NCI-H128 (cell line): ENCODE measurements around the gene ATP6AP1.

Experiments used
- DNase-seq: peaks from one replicate; lab custom pipeline; 2025; ENCODE audit not compliant: unreplicated experiment; lab: John Stamatoyannopoulos, UW

ATP6AP1 gene

DNA sequence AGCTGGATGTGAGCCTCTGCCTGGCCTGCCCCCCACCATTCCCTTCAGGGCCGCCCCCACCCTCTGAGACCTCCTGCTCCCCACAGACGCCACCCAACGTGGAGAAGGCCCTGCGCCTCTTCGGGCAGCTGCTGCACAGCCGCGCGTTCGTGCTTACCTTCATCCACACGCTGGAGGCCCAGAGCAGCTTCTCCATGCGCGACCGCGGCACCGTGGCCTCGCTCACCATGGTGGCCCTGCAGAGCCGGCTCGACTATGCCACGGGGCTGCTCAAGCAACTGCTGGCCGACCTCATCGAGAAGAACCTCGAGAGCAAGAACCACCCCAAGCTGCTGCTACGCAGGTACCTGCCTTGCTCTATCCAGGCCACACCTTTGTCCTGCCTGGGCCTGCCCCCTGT is 39.7 kb downstream of the ATP6AP1 start:
- no peak for DNase-seq

DNA sequence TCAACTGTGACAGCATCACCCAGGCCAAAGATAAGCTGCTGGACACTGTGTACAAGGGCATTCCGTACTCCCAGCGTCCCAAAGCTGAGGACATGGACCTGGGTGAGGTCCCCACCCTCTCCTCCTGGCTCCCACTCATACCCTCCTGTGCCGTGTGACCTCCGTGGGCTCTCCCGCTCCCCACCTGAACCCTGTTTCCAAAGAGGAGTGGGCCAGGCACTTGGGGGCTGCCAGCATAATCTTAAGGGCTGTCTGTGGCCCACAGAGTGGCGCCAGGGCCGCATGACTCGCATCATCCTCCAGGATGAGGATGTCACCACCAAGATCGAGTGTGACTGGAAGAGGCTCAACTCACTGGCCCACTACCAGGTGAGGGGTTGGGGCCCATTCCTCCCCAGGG is 40.6 kb downstream of the ATP6AP1 start:
- DNase-seq = no peak

DNA sequence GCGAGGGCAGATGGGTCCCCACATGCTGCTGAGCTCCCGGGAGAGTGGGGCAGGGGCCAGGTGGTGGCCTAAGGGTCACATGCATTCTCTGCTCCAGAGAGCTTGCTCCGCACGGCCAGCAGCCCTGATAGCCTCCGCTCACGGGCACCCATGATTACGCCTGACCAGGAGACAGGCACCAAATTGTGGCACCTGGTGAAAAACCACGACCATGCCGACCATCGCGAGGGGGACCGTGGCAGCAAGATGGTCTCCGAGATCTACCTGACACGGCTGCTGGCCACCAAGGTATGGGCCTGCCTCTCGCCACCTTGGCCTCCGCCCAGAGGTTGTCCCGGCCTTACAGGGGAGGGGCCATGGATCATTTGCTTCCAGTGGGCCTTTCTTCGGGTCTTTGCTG is 41.4 kb downstream of the ATP6AP1 start:
- DNase-seq = no peak

DNA sequence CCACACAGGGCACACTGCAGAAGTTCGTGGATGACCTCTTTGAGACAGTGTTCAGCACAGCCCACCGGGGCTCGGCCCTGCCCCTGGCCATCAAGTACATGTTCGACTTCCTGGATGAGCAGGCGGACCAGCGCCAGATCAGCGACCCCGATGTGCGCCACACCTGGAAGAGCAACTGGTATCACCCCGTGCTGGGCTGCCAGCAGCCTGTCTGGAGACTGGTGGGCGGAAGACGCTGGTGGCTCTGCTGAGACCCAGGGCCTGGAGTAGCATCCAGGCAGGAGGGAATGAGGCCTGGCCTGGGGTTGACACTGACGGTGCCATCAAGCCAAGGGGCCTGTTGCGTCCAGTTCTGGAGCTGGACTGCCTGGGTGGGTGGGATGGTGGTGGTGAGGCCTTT is 42.0 kb downstream of the ATP6AP1 start:
- DNase-seq = no peak

GRCh38 chrX:154470914-154471568 is 42.6 kb downstream of the ATP6AP1 start:
- DNase-seq = no peak

DNA sequence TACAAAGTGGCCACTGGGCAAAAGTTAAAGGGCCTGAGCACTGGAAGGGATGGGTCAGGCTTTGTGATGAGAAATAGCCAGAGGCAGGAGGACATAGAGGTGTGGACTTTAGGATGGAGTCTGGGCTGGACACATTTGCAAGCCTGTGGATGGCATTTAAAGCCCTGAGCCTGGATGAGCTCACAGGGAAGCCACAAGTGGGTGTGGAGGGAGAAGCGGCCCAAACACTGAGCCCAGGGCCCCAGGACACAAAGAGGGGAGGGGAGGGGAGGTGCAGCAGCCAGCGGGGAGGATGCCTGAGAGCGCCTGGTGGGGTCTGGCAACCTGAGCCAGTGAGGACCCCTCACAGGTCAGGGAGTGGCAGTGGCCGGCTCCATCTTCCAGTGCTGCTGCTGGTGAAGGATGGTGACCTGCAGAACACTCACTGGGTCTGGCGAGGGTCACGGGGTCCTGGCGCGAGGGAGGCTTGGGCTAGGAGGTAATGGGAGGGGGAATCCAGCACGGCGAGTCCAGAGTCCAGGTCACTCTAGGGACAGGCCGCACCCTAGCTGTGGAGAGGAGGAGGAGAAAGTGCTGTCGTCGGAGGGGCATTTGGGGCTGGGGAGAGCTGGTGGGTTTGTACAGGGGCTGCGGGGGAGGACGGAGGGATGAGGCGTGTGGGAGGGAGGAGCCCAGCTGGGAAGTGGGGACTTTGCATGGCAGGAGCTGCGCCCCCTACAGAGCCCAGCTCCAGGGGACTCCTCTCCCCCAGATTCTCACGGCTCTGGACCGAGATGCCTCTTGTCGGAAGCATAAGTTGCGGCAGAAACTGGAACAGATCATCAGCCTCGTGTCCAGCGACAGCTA is 43.6 kb downstream of the ATP6AP1 start:
- no peak for DNase-seq

DNA sequence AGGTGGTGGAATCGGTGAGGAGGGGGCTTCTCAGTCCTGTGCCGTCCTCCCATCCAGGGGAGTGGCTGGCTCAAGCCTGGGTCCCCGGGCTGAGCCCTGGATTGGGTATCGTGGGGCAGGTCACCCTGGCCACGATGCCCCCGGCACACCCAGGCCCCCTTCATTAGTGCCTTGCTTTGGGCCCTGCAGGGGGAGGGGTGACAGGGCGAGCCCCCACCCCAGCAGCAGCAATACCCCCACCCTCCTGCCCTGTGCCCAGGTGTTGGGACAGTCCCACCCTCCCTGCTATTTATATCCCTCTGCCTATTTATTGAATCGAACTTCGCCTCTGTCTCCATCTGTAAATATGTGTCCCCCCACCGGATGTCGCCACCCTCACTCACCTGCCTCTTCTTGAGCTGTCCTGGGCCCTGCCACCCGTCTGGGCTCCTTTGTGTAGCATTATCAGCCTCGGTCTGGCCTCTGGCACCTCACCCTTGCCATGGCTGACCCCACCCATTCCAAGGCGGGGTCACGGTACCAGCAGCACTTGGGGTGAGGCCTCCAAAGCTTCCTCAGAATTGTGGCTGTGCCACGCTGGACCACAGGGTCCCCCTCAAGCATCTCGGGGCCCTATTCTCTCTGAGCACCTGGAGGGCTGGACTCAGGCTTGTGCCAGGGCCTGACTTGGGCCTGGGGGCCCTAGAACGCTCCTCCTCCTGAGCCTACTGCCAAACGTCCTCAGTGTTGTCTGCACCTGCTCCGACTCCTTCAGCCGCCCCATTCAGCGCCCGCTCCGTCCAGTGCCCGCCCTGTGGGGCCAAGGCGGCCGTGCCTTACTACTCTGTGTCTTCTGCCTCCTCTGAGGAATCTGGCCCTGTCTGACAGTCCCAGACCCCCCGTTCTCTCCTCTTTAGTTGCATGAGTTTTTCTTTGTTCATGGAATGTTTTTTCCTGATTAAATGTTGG is 44.5 kb downstream of the ATP6AP1 start:
- no peak for DNase-seq

DNA sequence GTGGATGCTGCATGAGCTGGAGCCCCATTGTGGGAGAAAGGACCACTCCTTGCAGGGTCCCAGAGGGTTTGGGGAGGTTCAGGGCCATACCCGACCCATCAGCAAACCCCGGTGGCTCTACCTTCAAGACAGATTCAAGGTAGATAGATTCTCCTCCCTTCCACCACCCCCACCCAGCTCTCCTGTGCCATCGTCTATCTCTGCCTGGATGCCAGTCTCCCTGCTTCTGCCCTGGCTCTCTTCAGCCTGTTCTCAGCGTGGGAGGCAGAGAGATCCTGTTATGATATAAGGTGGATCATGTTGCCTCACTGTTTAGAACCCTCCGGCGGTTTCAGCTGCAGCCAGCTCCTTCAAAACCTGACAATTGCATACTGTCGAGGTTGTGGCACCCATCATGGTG is 45.2 kb downstream of the ATP6AP1 start:
- DNase-seq = no peak

- DNase-seq = no peak
These were observed 48.3 kb downstream of the ATP6AP1 start for GRCh38 chrX:154476821-154477220.

- DNase-seq = no peak
These were observed 49.5 kb downstream of the ATP6AP1 start for GRCh38 chrX:154477891-154478477.

DNA sequence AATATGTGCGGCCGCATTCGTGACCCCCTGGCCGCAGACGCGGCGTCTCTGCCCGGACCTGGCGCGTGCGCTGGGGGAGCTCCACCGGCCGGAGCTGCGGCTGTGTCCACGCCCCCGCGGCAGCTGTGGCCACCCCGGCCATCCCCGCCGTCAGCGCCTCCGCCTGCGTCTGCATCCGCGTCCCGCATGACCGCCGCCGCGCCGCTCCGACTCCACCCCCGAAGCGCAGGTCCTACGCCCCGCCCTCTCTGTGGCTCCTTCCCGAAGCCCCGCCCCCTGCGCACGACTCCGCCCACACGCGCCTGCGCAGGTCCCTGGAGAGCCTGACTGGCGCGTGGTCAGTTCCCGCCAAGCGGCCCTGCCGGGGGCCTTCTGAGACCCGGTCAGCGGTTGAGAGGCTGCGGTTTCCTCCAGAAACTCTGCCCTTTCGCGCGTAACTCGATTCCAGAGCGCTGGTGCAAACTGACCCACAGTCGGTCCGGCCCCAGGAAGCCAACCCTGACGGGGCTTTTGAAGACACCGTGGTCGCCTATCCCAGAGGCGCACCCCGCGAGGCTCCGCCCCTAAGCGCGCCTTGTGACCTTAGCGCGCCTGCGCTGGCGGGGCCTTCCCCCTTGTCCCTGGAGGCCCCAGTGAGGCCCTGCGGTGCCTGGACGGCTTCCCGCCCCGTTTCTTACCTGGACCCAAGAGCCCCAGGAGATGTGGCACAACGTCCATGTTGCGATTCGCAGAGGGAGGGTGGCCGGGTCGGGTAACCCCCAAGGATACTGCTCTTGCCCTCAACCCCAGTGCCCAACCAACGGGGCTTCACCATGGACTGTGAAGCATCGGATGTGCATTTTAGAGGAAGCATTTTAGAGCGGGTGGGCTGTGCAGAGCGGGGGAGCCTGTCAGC is 50.5 kb downstream of the ATP6AP1 start, which contains the start of gene LAGE3:
Gene LAGE3 (minus strand): TSS at position 554 of the 895 bp plus-strand sequence. CDS start 366 bp downstream, at position 188.
- peak; percentile 68 for DNase-seq

- DNase-seq = no peak
These were observed 52.7 kb downstream of the ATP6AP1 start for GRCh38 chrX:154481195-154481594.

DNA sequence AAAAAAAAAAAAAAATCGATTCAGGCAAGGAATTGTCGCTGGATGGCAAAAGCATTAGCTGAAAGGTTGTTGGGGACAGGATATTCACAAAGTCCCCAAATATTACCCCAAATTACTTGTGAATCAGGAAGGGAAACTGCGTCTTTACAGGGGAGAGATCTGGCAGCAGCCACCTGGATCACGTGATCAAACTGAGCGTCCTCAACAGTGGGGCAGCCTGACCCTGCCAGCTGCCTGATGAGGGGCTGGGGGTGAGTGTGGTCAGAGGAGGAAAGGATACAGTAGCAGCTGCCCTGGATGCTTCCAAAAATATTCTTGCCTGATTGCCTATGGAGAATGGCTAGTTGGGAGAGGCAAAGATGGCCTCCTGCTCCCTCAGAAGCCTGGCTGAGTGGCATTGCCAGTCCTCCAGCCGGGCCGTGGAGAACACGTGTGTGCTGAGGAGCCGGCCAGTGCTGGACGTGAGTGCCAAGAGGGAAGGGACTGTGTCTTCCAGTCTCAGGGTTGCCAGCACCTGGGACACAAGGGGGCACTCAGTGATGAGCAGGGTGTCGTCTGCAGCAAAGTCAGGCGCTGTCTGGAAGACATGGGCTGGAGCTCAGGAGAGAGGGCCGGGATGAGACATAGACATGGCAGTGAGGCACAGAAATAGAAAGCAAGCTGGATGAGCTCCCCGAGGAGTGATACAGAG is 53.6 kb downstream of the ATP6AP1 start:
- no peak for DNase-seq

- DNase-seq = no peak
These were observed 54.3 kb downstream of the ATP6AP1 start for GRCh38 chrX:154482786-154483185.

DNA sequence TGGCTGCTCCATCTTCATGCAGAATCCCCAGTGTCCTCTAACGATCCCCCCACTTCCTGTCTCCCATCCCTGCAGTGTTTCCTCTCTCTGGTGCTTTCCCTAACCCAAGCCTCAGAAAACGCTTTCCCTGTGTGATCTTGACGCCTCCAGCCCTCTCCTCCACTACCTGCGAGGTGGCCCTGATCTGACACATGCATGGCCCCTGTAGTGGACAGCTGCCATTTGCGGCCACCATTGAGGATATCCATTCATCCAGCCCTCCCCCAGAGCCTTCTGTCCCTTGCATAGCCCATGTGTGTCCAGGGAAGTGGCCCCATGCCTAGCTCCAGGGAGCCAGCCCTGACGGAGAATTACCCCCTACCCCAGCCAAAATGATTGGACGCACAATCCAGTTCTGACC is 54.8 kb downstream of the ATP6AP1 start:
- no peak for DNase-seq

DNA sequence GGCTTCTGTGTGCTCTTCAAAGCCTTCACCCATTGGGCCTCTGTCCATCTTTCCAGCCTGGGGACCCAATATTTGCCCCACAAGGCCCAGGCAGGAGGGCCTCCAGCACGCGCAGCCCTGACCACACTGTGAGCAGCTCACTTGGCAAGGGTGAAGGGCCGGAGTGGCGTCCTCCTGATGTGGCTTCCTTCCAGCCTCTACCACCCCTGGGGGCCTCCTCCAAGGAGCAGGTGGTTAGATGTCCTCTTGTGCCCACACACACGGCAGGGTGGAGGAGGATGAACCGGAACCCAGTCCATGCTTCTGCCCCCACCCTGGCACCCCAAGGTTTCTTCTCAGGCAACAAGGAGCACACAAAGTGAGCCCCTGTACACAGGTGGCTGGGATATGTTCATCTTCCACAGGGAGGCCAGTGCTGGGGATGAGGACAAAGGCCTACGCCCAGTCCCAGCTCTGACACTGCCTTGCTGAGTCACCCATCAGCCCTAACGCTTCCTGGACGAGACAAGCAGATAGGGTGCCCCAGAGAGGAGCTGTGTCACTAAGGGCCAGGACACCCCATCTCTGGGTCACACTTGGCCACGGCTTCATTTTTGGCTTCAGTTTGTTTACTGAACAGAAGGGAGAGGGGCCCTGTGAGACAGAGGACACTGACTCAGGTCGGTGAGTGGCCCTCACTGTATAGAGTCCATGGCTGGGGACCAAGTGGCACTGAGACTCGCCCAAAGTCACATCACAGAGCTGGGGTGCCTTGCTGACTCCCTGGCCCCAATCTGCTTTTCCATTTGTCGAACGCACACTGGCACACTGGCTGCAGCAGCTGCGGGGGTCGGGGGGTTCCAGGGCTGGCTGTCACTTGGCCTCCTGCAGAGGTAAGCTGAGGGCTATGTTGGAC is 56.0 kb downstream of the ATP6AP1 start:
- no peak for DNase-seq

DNA sequence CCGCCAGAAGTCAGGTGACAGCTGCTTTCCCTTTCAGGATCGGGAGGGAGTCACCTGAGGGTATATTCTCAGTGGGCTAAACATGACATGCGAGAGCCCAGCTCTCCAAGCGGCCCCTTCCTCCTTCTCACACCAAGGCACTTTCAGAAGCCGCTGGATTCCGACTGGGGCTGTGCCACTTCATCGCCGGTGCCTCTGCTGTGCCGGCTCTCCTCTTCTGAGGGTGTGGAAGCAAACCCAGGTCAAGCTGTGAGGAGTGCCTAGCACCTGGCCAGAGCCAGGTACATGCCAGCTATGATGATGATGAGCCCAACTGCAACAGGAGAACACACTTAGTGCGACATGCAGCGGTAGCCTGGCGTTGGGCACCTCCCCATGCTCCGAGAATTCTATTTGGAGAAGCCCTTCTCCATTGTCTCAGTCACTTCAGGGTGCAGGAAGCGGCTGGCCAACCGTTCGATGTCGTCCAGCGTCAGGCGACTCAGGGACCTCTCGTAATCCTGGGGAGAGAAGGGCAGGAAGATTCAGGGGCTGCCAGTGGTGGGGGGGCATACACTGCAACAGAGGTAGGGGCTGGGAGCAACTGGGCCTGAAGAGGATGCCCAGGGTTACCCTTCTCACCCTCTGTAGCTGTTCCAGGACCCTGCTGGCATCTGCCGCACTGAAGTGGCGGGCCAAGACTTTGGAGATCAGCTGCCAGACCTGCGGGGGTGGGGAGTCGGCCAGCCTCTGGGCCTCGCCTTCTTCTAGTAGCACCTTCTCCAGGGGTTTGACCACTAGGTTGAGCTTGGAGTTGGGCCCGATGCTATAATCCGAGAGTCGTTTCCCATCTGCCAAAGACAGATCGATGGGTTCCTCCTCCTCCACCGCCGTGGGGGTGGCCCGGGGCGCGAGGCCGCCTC is 56.9 kb downstream of the ATP6AP1 start:
- DNase-seq = no peak
